Occipital lobe (tissue), 2 donors: ENCODE data around the gene SEMA4C. TPM values are rescaled to one million over a fixed set of nuclear protein-coding genes. Genes with fewer than 3 reads are reported as not detected.

Source experiments
- DNase-seq: peaks from one replicate; lab custom pipeline; 2025; lab: John Stamatoyannopoulos, UW
- total RNA-seq: library from RNA; depleted of rRNA; stranded (reverse); fragments of >200 nt; gene quantifications from one replicate; pipeline ENCODE4 v1.2.3, GENCODE V29; 2014

The SEMA4C gene
- total RNA-seq, 1 donor from 2014 or later = 54.9 TPM

DNA sequence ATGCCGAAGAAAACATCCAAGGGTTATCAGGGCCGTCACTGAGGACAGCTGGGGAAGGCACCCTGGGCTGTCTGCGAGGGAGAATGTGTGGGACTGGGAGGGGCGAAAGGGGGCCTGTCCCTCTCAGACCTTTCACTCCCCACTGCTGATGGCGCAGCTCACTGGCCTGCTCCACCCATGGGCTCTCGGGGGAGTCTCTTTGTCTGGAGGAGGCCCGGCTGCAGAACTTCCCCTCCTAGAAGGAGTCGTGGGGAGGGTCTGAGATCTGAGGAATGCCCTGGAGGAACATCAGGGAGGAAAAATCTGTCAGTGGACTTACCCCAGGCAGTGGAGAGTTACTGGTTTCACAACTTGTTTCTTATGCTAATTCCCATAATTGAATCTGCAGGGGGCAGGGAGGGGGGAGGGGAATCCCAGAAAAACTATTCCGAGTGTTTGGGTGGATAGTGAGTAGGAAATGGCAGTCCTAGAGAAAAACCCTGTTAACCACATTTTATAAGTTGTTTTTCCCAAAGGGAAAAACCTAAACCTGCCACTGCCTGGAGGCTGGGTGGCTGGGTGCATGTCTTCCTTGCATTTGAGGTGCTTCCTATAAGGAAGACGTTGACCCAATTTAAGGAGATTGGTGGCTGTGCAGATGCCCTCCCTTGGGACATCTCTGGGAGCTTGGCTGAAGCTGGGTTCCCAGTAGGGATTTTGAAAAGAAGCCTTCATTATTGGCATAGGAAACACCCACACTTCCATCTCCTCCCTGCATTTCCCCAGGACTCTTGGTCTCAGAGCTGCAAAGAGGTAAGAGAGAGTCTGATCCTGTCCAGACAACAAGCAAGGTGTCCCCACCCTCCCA lies 11.7 kb upstream of the SEMA4C start:
- DNase-seq = no peak

GRCh38 chr2:96880891-96881273 lies 11.0 kb upstream of the SEMA4C start:
- DNase-seq = no peak

DNA sequence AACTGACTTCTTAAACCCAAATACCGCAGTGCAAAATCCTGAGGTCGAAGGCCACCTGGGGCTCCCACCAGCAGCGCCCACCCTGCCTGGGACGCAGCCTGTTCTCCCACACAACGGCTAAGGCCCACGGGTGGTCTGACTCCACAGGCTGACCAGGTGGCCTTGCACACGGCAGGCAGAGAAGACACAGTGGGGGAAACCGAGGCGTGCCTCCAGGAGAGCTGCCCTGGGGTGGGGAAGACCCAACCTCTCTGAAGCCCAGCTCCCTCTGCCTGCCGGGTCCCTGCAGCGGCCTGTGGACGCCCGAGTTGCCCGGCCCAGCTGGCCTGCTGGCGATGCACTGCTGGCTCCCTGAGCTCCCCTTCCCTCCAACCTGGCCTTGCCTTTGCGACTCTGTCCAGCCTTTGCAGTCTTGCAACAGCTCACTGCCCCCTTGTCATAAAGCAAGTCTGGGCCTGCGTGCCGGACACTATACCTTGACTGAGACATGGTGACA lies 9.7 kb upstream of the SEMA4C start:
- no peak for DNase-seq

DNA sequence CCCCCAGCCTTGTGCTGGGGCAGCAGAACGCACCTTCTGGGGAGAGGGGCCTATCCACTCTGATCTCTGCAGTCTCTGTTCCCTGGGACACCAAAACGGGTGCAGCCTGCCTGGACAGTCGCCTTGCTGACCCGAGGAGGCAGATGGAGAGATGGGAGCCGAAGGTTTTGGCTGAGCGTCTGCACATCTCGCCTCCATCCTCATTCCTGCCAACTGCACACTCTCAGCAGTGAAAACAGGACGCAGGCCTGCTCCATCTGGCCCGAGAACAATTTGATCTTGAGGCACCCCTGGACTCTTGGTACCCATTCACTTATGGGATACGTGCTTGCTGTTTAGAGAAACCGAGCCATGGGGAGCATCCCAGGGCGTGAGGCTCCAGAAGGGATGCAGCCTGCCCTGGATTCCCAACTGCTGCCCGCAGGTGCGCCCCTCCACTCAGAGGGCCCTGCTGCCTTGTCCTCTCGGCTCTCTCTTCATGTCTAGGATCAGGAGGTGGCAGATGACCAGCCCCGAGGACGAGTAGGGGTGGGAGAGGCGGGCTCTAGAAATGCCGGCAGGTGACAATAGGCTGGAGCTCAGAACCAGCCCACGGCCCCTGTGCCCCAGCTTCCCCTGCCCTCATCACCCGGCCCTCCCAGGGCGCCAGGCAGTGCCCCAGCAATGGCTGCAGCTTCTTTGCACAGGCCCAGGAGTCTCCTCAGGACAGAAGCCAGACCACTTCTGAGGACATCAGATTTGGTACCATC lies 9.1 kb upstream of the SEMA4C start:
- no peak for DNase-seq

DNA sequence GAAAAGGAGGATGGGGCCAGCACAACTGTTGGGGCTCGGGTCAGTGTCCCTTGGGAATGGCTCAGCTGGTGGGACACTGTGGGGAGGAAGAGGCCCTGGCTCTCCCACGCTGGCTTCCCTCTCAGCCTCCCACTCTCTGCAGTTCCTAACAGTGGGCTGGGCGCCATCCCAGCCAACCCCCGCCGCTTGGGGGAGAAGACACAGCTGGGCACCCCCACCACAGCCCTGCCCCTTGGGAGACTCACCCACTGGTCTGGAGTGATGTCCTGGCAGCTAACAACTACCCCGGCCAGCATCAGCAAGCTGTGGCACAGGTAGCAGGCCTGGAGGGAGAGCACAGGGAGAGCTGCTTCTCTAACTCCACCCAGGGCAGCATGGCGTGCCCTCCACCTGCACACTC lies 8.3 kb upstream of the SEMA4C start:
- DNase-seq = no peak

GRCh38 chr2:96877631-96878092 lies 7.8 kb upstream of the SEMA4C start:
- DNase-seq = no peak

GRCh38 chr2:96877042-96877451 lies 7.2 kb upstream of the SEMA4C start:
- no peak for DNase-seq

- DNase-seq = no peak
Measured at GRCh38 chr2:96876269-96877041, 6.6 kb upstream of the SEMA4C start.

- DNase-seq = no peak
Measured at GRCh38 chr2:96875498-96876268, 5.8 kb upstream of the SEMA4C start.

GRCh38 chr2:96874198-96874831 lies 4.4 kb upstream of the SEMA4C start:
- no peak for DNase-seq

DNA sequence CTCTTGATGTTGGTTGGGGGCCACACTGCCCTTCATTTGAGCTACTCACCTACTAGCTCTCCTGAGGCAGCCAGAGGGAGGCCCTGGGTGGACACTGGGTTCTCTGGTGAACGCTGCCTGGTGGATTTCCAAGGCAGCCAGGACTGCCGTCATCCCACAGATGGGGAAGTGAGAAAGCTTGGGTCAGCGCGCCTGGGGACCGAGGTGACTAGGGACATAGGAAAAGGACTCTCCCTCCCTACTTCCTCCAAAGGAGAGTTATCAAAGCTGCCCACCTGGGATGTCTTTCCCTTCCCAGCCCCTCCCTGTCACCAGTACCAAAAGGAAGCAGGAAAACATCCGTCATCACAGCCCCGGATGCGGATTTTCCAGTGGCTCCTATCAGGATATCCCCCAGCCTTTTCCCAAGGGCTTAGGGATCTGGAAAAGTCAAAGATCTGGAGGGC lies 3.8 kb upstream of the SEMA4C start:
- no peak for DNase-seq

DNA sequence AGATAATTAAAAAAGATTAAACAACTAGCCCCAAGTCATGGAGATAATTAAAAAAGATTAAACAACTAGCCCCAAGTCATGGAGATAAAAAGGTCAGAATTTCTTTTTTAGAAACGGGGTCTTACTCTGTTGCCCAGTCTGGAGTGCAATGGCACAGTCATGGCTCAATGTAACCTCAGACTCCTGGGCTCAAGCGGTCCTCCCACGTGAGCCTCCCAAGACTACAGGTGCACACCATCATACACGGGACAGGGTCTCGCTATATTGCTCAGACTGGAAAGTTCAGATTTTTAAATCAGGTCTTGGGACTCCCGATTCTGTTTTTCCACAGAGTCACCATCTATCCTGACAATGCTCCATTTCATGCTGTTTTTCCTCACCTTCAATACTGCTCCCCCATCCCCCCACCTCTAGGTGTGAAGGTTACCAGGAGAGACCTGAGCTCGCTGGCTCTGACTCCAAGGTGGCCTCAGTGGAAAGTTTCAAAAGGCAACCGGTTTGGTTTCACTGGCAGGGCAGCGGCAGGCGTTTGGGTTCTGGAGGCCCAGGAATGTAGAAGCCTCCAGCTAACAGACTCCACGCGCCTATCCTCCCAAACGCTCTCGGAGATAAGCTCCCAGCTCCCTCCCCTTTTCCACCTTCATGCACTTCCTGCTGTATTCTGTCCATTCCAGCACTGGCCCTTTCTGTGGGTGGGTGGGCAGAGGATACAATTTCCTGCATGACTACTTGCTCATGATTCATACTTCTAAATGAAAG lies 2.9 kb upstream of the SEMA4C start:
- DNase-seq = no peak

DNA sequence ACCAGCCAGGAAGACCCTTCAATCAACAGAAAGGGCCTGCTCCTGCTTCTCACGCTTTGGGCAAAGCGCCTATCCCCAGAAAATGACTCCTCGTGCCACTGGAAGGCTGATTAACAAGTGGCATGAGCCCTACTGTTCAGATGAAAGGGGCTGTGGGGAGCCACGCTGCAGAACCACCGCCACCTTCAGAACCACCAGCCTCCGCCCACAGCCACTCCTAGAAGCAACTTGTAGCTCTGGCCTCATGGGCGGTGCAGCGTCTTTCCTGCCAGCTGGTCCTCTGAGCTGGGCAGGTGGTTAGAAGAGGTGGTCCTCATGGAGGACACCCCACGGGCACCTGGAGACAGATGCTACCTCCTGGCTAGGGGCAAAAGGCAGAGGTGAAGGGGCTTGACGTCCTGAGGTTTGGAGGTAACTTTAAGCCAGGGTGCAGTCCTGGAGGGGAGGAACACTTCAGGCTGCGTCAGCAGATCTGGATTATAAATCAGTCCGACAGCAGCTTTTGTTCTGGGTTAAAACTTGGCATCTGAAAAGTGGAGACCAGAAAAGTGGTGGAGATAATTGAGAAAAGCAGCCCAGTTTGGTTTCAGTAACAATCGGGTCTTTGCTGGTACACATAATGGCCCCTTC lies 861 bp upstream of the SEMA4C start:
- DNase-seq = peak; percentile 33

DNA sequence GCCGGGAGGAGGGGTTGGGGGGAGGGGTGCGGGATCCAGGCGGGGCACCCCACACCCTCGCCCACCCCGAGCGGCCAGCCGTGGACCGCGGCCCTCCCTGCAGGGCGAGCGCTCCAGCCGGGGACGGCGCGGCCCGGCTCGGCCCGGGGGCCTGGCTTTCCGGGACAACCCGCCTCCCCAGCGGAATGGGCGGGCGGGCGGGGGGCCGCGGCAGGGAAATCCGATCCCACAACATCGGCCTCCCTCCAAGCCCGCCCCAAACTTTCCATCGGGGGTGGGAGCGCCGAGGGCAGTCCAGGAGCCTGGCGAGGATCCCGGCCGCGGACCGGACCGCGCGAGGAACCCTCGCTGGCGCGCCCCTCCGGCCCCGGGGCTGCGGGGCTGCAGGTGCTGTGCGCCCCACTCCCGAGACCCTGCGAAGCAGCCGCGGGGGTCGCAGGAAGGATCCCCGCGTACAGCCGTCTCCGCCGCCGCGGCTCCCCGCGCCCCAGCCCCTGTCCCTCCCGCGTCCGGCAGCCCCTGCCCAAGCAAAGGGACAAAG lies 529 bp downstream of the SEMA4C start:
- DNase-seq = peak; percentile 50

DNA sequence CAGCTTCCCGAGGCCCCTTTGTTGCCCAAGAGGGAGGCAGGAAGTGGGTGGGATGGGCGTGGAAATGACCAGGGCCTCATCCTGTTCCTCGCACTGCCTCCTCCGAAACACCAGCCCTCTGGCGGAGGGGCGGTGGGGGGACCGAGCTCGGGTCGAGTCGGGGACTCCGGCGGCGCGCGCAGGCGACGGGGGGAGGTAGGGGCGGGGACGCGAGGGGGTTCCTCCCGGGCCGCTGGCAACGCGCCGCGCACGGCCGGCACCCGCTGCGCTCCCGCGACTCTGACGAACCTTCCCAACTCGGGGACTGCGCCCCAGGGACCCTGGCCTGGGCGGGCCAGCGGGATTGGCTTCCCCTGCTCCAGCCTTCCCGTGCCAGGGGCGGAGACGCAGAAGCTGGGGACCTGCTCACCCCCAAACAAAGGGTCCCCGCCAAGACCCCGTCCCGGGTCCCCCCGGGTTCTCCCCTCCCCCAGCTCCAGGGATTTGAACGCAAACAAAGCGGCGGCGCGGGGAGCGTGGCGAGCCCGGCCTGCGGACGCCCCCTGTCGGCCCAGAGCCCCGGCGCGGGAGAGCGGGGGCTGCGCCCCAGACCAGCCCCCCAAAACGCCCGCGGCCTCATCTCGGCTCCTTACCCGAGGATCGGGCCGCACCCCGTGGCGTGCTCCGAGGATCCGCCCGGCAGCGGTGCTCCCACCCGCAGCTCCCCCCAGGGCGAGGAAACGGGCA lies 1.2 kb downstream of the SEMA4C start:
- DNase-seq = peak; percentile 54

DNA sequence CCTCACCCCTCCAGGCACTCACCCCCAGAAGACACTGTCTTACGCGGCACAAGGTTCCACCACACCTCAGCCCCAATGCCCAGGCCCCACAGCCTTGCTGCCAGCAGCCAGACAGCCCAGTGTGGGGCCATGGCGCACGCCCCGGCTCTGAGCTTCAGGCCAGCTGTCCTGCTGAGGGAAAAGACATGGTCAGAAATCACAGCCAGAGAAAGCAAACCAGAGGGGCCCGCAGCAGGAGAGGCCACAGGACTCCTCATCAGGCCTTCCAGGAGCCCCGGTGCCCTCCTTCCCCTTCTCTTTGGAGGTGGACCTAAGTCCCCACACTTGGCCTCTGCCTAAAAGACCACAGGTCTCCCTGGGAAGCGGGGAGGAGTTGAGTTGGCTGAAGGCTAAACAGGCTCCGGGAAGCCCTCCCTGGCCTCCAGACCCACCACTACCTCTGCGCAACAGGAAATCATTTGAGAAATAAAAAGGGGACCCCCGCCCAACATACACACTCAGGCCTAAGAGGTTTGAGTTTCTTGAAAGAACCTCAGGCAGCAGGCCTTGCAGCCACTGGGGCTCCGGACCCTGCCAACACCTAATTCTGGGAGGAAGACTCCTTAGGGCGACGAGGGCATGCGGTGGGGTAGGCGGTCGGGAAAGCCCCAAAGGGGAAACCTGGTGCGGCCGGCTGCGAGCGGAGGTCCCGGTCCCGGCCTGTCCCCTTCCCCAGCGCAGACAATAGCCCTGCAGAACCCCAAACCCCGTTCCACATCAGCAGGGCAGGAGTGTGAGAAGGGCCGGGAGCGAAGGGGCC lies 1.9 kb downstream of the SEMA4C start:
- no peak for DNase-seq

GRCh38 chr2:96866986-96867755 lies 2.7 kb downstream of the SEMA4C start:
- no peak for DNase-seq
